ENCODE data around the gene ZNF621.
"Not testable (repeated sequence)": the region's sequence is repeated elsewhere in the genome, so short reads cannot be mapped to it uniquely, and the experiment has no call there.

GRCh38 chr3:40565629-40566028 is 40.9 kb downstream of the ZNF621 start:
- TF ChIP-seq POLR2A (IDR thresholded peaks at IDR 0.05; ENCODE audit: control extremely low read depth in 1 of 2, low read depth in 2 of 2, low read length in 2 of 2); CREB1 (IDR thresholded peaks at IDR 0.05); CTCF (IDR thresholded peaks at IDR 0.05; ENCODE audit: control extremely low read depth in 1 of 3, insufficient read depth in 1 of 3, low read depth in 1 of 3, low read length in 3 of 3); RNF2 (IDR thresholded peaks at IDR 0.05; ENCODE audit: borderline replicate concordance, low read depth, low read length, missing control alignments, poor library complexity, severe bottlenecking); KDM1A (IDR thresholded peaks at IDR 0.05; ENCODE audit: borderline replicate concordance, low read length); BRCA1 (IDR thresholded peaks at IDR 0.05; ENCODE audit: low read depth, low read length); EZH2 (IDR thresholded peaks at IDR 0.05; ENCODE audit: low read depth, low read length, severe bottlenecking); EP300 (IDR thresholded peaks at IDR 0.05; ENCODE audit: borderline replicate concordance in 1 of 2, low read depth in 2 of 2, low read length in 2 of 2): not testable (repeated sequence)

All from H1 (cell line).